Left ventricle myocardium superior (tissue), 1 donor: ENCODE results near the gene PNLIPRP1. TPM values are rescaled to one million over a fixed set of nuclear protein-coding genes. Genes with fewer than 3 reads are reported as not detected.

Experiments
- total RNA-seq: library from RNA; stranded (reverse); fragmentation: NEBNext Ultra II Directional; extraction: Animal tissue kit (Norgen Biotek cat#: 25700); gene quantifications from one replicate; pipeline ENCODE4 v1.2.1, GENCODE V29; 2021
- donor health status: DM: no; HTN: yes; CAD: no; lungs with severe emphysema.

PNLIPRP1 gene
- total RNA-seq, 1 donor from 2014 or later: not detected

Other genes starting within 250 kb of the PNLIPRP1 start
- not detected for gene PNLIPRP3, start 163.1 kb upstream of the PNLIPRP1 start, total RNA-seq
- not detected for gene PNLIP, start 45.0 kb upstream of the PNLIPRP1 start, total RNA-seq
- not detected for gene PNLIPRP2, start 30.0 kb downstream of the PNLIPRP1 start, total RNA-seq
- gene HSPA12A, start 151.6 kb downstream of the PNLIPRP1 start, total RNA-seq: 22.5 TPM